Measurements from ENCODE around the gene ATP2A1.
"Not testable (repeated sequence)": the region's sequence is repeated elsewhere in the genome, so short reads cannot be mapped to it uniquely, and the experiment has no call there.

ATP2A1 gene

GRCh38 chr16:28882551-28883160 lies 4.4 kb downstream of the ATP2A1 start:
- TF ChIP-seq CTCF (conservative IDR thresholded peaks at IDR 0.05; ENCODE audit: low read depth, low read length), result no peak
- no peak overlapping the region for H3K4me3 ChIP-seq (ENCODE audit: low read depth, low read length)
- no peak for DNase-seq (ENCODE audit: low read depth)

GRCh38 chr16:28883221-28883996 lies 5.1 kb downstream of the ATP2A1 start:
- DNase-seq (ENCODE audit: low read depth), result no peak
- no peak overlapping the region for H3K4me3 ChIP-seq (ENCODE audit: low read depth, low read length)
- TF ChIP-seq CTCF (conservative IDR thresholded peaks at IDR 0.05; ENCODE audit: low read depth, low read length), result no peak

GRCh38 chr16:28884045-28884444 lies 5.8 kb downstream of the ATP2A1 start:
- TF ChIP-seq CTCF (conservative IDR thresholded peaks at IDR 0.05; ENCODE audit: low read depth, low read length), result no peak
- H3K4me3 ChIP-seq (ENCODE audit: low read depth, low read length), result no peak overlapping the region
- no peak for DNase-seq (ENCODE audit: low read depth)

- no peak overlapping the region for H3K4me3 ChIP-seq (ENCODE audit: low read depth, low read length)
- no peak for TF ChIP-seq CTCF (conservative IDR thresholded peaks at IDR 0.05; ENCODE audit: low read depth, low read length)
- DNase-seq (ENCODE audit: low read depth), result no peak
Observed at GRCh38 chr16:28886945-28887344, 8.7 kb downstream of the ATP2A1 start.

- not testable (repeated sequence) for H3K4me3 ChIP-seq (ENCODE audit: low read depth, low read length); DNase-seq (ENCODE audit: low read depth)
Observed at GRCh38 chr16:28890355-28890754, 12.1 kb downstream of the ATP2A1 start.

GRCh38 chr16:28891964-28892890 lies 13.9 kb downstream of the ATP2A1 start:
- no peak for TF ChIP-seq CTCF (conservative IDR thresholded peaks at IDR 0.05; ENCODE audit: low read depth, low read length)
- no peak for DNase-seq (ENCODE audit: low read depth)
- H3K4me3 ChIP-seq (ENCODE audit: low read depth, low read length), result no peak overlapping the region

- H3K4me3 ChIP-seq (ENCODE audit: low read depth, low read length), result no peak overlapping the region
- DNase-seq (ENCODE audit: low read depth), result no peak
- no peak for TF ChIP-seq CTCF (conservative IDR thresholded peaks at IDR 0.05; ENCODE audit: low read depth, low read length)
Observed at GRCh38 chr16:28893291-28893690, 15.0 kb downstream of the ATP2A1 start.
